NCI-H524 (cell line): ENCODE data around the gene RAB6D.
A peak's percentile ranks its signal among the peaks of the same experiment; 100 is the strongest.
"Not testable (repeated sequence)": the region's sequence is repeated elsewhere in the genome, so short reads cannot be mapped to it uniquely, and the experiment has no call there.

Experiments used
- DNase-seq, 2 experiments: peaks; one replicate each; lab custom pipeline; 2025; lab: John Stamatoyannopoulos, UW

The RAB6D gene

DNA sequence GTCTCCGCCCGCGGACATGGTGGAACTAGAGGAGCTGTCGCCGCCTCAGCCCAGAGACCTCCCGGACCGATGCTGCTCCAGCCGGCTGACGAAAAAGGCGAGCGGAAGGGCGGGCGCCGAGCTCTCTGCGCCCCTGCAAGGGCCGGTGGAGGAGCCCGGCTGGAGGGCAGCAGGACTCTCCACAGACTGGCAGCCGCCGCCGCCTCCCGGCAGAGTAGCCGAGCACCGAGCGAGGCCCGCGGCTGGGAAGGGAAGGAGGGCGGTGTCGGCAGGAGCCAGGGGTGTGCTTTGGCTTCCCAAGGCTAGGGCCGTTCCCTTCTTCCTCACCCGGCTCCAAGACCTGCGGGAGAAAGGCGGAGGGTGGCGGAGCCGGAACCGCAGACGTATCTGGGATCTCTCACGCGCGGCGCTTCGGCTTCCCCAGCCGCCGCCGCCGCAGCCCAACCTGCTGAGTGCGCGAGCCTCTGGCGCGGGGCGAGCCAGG, at the start of gene RAB6D:
TSS of gene RAB6D (minus strand) at position 466 of the 484 bp plus-strand sequence. CDS start at position 18, 448 bp downstream.
- DNase-seq, result peak; percentile 2 to 14

DNA sequence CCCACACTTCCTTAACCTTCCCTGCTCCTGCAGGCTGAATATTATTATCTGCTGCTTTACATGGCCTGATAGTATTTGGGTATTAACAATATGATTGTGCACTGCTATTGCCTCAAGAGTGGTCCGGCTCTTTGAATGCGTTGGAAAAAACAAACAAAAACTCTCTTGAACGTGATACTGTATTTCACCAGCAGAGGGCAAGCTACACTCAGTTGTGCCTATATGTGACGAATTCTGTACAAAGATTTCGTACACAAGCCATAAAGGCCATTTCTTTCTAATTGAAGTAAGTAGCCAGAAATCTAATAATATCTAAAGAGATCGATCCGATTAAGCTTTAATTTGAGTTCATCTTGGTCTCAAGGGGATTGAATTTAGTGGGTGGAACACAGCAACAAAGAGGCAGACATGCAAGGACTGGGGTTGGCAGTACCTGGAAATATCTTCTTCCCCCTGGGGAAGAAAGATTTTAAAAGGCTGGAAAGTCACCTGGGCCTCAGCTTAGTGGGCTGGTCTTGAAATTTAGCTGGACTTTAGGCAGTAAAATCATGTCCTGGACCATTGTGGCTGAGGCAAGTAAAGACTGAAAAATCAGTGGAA, 49.3 kb upstream of the RAB6D start:
- peak in 1 of 2 experiments; percentile 67 for DNase-seq

DNA sequence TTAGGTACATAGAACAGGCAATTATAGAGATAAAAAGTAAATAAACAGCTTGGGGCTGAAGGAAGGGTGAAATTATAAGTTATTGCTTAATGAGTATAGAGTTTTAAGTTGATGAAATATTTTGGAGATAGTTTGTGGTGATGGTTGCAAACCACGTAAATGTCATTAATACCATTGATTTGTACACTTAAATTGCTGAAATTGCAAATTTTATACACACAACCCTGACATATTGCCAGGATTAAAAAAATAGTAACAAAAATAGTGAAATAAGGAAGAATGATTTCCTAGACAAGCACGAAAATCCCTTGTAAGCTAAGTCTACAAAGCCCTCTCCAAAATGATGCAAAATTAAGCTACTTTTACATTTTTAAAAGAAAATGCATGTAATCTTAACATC, 46.2 kb upstream of the RAB6D start:
- DNase-seq, result no peak

DNA sequence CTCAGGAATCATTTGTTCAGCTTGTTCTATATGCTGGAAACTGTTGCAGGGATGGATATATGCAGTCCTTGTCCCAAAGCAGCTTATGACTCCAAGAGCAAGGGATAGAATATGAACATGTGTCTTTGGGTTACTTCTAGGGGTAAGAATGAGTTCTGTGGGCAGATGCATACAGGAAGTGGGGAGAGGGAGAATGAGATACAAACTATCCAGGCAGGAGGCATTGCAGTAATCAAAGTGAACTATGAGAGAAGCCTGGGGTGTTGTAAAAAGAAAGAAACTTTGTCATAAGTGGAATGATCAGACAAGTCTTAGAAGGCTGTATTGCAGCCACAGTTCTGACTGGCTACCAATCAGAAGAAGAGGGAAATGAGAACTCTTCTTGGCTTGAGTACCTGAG, 44.8 kb upstream of the RAB6D start:
- DNase-seq, result no peak

DNA sequence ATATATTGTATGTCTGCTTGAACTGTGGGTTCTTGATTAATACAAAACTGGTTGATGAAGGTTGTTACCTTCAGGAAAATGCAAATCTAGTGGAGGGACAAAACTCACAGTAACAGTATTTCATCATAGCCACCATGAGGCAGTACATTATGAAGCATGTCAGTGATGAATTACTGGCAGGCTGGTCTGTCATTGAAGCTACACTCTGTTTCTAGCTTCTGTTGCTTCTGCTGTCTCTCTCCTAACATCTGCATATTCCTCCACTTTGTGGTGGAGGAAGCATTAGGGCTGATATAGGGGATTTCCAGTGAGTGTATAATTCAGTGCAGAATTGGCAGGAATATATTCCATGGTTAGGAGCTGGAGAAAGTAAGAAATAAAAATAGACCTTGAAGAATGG, 44.2 kb upstream of the RAB6D start:
- no peak for DNase-seq

DNA sequence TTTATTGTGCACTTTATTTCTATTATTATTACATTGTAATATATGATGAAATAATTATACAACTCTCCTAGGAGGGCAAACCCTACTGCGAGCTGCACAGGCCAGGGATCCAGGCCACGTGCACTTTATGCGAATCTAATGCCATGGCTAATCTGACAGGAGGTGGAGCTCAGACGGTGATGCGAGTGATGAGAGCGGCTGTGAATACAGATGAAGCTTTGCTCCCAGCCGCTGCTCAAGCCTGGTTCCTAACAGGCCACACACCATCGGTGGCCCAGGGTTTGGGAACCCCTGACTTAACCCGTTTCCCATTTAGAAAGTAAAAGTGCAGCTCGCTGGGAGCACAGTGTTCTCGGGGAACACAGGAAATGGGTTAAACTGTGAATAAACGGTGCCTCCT, 40.8 kb upstream of the RAB6D start:
- no peak for DNase-seq

DNA sequence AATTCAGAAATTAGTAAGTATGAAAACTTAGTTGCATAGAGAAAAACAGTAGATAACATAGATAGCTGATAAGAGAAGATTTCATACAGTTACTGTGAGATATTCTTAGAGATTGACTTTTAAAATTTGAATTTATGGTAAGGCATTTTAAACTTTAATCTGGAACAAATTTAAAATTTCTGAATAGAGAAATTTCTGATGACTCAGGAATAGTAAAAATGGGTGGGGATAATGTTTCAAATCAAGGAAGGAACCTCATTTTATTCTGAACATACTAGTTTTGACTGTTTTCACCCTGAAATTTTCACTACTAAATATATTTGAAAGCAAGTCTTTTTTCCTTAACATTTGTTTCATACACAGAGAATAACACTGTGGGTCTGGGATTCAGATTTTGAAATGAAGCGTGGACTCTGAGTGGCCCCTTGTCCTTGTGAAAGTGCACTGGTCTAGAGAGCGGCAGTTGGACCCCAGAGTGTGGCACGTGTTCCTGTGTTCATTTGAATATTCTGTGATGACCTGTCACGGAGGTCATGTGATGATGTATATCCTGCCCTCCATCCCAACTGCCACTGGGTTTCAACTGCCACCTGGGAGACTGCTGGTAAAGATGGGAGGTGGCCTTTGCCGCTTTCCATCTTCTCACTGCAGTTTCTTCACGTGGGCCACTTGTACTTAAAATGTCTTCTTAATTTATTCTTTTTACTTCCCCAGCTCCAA, 38.5 kb upstream of the RAB6D start:
- DNase-seq, result no peak

DNA sequence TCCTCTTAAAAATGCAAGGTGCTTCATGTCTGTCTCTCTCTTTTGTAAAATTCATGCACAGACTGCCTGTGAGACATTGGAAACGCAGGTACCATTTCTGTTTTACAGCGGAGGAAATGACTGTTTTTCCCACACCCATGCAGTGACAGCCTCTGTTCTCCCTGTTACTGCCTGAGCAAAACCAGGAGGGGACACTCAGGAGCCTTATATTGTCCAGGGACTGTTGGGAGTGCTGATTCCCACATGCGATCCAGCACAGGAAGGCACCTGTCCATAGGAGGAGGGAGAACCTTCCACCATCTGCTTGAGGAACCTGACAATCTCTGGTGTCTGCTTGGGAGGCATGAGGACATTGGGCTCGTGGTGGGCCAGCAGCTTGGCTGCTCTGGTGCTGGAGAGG, 36.9 kb upstream of the RAB6D start:
- DNase-seq, result no peak

DNA sequence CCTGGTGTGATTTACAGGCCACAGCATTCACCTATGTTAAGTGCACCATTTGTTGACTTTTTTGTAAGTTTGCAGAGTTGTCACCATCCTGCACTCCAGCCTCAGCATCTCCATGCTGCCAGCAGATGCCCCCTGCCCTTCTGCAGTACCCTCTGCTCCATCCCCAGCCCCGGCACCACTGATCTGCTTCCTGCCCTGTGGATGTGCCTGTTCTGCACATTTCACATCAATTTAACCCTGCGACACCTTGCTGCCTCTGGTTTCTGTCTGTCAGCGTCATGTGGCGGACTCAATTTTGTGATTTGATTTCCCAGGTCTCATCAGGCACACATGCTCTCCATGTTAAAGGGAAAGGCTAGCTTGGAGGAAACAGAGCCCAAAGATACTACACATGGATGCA, 36.5 kb upstream of the RAB6D start:
- not testable (repeated sequence) for DNase-seq

DNA sequence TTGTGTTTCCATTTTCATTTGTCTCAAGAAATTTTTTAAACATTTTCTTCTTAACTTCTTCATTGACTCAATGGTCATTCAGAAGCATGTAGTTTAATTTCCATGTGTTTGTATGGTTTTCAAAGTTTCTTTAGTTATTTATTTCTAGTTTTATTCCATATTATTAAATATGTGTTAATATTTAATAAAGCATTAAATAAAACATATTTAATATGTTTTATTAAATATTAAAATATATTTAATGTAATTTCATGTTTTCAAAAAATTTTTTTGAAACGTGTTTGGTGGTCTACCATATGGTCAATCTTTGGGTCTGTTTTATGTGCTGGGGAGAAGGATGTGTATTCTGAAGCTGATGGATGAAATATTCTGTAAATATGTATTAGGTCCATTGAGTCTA, 32.2 kb upstream of the RAB6D start:
- DNase-seq, result not testable (repeated sequence)

DNA sequence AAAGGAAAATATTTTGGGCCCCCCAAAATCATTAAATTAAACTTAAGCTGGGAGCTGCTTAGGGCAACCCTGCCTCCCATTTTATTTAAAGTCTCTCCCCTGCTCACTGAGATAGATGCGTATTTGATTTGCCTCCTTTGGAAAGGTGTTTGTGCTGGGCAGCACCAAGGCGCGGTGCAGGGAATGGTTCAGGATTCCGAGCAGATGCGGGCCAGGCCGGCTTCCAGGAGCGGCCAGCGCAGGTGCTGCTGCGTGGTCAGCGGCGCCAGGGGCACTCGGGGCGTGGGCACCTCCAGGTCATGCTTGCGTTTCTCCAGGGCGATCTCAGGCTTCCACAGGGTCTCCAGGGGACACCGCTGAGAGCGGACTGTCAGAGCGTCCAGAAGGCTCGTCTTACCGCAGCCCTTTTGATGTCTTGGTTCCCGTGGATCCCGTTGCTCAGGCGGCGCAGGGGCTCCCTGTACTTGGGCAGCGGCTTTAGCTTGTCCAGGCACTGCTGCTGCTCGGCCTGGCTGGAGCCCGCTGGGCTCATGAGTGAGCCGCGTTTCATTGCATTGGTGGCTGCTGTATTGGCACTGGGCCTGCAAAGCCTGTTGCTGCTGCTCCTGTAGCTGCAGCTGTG, 31.2 kb upstream of the RAB6D start:
- DNase-seq, result peak in 1 of 2 experiments; percentile 3

DNA sequence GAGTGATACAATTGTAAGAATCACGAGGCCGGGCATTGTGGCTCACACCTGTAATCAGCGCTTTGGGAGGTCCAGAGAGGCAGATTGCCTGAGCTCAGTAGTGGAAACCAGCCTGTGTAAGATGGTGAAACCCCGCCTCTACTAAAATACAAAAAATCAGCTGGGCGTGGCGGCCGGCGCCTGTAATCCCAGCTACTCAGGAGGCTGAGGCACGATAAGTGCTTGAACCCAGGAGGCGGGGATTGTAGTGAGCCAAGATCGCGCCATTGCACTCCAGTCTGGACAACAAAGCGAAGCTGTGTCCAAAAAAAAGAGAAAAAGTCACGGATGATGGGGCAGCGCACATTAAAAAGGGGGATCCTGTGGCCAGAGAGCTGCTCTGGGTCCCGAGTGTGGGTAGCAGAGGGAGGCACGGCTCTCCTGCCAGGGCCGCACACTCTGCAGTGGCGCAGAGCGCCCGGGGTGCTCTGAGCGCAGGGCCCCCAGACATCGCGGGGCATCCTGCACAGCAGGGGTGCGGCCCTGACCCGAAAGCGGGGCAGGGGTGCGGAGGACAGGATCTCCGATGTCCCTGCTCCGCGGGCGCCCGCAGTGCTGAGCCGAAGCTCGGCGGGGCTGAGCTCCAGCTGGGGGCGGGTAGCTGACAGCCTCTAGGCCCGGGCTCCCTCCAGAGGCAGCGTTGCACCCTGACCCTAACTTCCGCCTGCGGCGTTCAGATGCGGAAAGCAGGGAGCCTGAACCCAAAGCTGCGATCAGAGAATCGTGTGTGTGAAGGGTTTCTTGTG, 30.4 kb upstream of the RAB6D start:
- DNase-seq, result peak; percentile 21 to 35

DNA sequence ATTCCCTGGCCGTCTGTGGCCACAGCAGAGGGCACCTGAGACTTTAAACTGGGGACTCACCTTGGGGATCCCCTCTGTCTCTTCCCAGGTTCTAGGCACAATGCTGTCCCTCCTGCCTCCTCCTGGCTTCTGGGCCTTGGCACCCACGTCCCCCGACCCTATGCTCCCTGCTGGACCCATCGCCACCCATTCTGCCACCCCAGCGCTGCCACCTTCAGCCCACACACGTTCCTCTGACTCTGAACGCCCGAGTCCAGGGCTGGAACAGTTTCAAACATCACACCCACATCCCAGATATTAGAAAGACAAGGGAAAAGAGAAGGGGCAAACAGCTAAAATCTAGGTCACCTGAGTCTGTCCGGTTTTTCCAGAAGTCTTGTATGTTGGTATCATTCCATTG, 28.0 kb upstream of the RAB6D start:
- not testable (repeated sequence) for DNase-seq

DNA sequence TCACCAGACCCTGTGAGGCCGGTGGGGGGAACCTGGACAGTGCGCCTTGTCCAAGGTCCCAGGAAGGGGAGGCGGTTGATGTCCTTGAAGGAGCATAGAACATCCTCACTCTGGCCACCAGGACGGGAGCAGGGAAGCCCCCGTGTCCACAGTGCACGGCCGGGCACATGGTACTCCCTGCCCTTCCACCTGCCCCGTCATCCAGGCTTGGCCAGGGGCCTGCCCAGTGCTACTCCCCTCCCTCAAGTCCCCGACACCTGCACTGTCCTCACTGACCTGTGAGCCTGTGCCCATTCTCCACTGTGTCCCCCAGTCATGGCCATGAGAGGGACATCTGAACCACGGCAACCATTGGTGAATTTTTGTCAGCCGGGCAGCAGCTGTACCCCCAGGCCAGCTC, 27.5 kb upstream of the RAB6D start:
- not testable (repeated sequence) for DNase-seq

DNA sequence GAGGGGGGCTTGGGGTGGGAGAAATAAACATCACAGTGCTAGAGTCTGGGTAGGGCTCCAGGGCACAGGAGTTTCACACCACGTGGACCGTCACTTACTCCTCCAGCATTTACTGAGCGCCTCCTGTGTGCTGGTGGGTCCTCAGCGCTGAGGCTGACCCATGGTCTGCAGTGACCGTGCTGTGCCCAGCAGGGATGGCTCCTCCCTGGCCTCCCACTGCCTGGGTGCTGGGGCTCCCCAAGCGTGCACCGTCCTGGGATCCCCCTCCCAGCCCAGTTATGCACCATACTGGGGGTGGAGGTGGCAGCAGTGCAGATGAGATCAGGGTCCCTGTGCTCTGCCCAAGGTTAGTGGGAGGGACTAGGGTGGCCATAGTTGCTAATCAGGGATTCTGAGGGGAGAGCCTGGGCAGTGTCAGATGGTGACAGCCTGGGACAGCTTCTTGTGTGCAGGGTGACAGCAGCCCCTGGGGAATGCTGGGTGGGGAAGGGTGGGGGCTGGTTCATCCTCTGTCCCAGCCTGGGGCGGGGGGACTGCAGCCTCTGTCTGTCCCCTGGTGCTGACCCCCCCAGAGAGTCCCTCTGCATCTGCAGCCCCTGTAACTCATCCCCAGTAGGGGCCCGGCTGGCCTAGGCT, 26.6 kb upstream of the RAB6D start:
- DNase-seq, result not testable (repeated sequence)

DNA sequence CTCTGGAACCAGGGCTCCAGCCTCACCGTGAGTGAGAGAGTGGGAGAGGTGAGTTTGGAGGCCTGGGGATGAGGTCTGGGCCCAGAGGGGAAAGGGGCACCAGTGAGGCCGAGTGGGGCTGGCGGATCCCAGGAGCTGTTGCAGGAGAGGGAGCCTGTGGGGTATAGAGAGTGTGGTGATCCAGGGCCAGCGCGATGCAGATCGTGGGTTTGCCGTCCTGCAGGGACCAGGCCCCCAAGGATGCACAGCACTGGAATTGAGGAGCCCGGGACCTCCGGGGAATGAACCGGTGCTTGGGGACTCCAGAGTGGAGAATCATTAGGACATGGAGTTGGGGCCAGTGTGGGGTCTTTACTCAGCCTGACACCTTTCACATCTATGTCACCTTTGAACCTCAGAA, 25.7 kb upstream of the RAB6D start:
- DNase-seq, result no peak

DNA sequence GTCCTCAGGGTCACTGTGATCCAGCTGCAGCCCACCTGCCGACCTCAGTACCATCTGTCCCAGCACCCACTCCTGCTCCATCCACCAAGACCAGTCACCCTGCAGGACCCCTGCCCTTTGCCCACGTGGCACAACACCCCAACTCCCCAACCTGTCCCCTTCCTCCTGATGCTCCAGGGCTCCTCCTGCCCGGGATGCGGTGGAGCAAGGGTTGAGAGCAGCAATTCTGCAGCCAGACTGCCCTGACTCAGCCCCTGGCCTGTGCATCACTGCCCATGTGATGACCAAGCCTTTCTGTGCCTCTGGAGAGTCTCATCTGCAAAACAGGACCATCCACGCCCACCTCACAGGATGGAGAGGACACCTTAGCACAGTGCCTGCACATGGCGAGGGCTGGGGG, 24.9 kb upstream of the RAB6D start:
- DNase-seq, result not testable (repeated sequence)

DNA sequence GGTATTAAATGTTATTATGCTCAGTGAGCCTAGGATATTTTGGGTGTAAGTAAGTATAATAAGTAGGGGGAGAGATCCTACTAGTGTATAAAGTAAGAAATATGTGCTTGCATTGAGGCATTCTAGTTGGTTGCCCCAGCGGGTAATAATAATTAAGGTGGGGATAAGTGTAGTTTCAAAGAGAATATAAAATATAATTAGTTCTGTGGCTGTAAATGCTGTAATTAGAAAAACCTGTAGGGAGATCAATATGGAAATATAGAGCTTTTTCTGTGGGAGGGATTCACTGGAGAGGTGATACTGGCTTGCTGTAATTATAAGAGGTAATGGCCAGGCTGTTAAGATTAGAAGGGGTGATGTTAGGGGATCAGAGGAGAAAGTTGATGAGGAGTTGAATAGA, 9.1 kb upstream of the RAB6D start:
- DNase-seq, result not testable (repeated sequence)

DNA sequence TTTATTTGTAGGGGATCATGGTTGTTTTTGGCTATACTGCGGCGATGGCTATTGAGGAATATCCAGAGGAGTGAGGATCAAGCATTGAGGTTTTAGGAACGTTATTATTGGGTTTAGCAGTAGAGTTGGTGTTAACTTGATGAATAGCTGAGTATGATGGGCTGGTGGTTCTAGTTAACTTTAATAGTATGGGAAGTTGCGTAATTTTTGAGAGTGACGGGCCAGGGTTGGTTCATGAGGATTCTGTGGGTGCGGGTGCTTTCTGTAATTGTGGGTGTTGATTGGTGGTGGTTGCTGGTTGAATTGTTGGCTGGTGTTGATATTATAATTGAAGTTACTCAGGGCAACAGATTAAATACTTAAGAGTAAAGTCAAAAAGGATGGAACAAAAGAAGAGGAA, 6.0 kb upstream of the RAB6D start:
- DNase-seq, result no peak

DNA sequence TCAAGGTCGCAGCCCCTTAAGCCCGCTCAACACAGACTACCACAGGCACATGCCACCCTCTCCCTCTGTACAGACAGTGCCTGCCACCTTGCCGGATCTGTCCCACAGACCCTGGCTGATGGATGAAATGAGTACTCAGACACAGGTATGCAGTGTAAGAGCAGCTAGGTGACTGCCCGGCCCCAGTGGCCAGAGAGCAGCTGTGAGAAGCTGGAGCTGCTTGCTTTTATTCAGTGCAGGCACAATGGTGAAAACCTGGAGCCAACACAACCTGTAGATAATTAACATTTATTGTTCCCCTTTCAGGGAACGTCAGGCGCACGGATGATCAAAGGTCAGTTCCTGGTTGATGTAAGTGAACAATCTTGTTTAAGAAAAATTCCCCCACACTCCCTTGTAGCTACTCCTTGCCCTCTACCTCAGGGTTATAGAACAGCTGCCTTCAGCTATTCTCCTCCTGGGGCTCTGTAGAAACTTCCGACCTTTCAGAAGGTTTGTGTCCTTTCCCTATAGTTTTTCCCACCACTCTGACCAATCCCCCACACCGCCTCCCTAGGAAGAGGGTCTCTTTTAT, 4.6 kb upstream of the RAB6D start:
- not testable (repeated sequence) for DNase-seq

DNA sequence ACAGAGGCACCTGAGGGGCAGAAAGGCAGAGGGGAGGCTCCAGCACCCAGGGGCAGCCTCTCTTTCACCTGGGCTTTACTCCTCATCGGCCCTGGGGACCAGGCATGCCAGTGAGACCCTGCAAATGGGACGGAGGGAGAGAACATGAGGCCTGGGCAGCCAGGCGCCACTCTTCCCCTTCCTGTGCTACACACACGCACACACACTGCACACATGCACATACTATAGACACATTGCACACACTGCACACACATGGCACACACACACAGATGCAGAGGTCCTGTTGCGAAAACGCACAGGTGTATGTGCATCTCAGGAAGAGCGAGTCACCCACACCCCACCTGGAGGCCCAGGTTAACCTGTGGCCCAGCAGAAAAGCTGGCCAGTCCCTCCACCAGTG, 3.4 kb upstream of the RAB6D start:
- no peak for DNase-seq

DNA sequence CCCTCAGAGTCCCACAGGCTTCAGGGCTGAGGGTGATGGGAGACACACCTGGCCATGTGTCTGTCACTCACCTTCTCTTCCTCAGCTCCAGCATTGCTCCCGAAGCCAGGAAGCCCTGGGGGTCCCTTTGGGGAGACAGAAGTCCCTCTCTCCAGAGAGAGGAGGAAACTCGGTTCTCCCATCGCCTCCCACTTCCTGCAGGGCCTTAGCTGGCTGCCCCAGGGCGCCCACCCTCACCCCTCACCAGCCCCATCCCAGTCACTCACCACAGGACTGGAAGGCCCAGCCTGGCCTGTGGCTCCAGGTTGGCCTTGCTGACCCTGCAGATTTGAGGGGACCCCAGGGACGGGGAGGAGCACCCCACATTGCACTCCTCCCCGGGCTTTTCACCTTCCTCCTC, 2.7 kb upstream of the RAB6D start:
- DNase-seq, result no peak
